ENCODE data around the gene ST14.

DNA sequence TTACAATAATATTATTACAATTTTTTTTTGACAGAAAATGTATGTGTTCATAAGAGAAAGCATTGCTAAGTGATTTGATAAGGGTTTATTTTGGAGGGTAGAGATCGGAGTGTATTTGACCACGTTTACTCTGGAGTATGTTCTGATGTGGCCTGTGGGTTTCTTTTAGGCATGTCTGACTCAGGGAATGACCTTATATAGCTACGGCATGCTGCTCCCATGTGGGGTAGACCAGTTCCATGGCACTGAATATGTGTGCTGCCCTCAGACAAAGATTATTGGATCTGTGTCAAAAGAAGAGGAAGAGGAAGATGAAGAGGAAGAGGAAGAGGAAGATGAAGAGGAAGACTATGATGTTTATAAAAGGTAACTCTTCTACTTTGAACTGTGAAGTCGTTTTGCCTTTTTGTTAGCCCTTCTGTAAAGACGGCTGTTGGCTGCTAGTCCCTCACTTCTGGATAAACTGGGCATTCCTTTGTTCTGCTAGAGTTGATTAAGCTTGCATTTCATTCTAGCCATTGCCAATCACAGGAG is 38.1 kb upstream of the ST14 start:
- TF ChIP-seq, protein P1, sequence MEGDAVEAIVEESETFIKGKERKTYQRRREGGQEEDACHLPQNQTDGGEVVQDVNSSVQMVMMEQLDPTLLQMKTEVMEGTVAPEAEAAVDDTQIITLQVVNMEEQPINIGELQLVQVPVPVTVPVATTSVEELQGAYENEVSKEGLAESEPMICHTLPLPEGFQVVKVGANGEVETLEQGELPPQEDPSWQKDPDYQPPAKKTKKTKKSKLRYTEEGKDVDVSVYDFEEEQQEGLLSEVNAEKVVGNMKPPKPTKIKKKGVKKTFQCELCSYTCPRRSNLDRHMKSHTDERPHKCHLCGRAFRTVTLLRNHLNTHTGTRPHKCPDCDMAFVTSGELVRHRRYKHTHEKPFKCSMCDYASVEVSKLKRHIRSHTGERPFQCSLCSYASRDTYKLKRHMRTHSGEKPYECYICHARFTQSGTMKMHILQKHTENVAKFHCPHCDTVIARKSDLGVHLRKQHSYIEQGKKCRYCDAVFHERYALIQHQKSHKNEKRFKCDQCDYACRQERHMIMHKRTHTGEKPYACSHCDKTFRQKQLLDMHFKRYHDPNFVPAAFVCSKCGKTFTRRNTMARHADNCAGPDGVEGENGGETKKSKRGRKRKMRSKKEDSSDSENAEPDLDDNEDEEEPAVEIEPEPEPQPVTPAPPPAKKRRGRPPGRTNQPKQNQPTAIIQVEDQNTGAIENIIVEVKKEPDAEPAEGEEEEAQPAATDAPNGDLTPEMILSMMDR (conservative IDR thresholded peaks at IDR 0.05): no peak
- TF ChIP-seq EZH2 (IDR thresholded peaks at IDR 0.05; ENCODE audit: low read depth): no peak
